ENCODE data around the gene SERGEF. TPM values are rescaled to one million over a fixed set of nuclear protein-coding genes. Genes with fewer than 3 reads are reported as not detected.
A peak's percentile ranks its signal among the peaks of the same experiment; 100 is the strongest.

Gene SERGEF
- total and polyA plus RNA-seq, 2 of the 13 experiments (the other 11 are each of a cell fraction or from before 2014, with no cell fraction given), result 54.5 to 114 TPM

DNA sequence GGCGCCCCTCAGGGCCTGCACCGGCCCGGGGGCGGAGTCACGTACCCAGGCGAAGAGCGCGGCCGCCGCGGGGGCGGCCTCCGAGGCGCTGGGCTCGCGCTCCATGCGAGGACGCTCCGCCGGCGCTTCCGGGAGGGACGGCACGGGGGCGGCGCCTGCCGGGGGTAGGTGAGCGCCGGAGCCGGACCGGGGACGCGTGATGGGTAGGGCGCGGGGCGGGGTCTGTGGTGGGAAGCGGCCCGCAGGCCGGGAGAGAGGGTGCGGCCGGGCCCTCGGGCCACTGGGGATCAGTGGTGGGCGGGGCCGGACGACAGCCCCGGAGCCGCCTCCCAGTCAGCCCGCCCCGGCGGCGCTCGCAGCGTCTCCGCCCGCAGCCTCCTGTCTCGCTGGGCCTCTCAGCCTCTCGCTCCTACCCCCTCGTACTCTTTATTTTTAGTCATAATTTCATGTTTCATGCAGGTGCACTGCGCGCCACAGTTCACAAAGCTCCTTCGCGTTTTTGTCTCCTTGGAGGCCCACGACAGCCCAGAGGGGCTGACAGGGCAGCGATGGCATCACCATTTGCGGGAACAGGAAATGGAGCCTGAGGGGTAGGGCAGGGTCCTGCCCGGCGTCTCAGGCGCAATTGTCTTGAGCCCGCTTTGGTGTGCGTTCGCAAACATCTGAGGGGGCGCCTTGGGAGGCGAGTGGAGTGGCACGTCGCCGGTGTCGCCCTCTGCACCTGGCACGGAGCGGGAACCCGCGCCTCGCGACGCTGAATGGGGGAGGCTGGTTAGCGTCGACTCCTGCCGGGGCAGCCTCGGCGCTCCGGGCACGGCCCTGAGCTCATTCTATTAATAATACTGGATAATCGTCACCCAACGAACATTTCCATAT, at the start of gene SERGEF (continued):
- TF ChIP-seq, protein P1, sequence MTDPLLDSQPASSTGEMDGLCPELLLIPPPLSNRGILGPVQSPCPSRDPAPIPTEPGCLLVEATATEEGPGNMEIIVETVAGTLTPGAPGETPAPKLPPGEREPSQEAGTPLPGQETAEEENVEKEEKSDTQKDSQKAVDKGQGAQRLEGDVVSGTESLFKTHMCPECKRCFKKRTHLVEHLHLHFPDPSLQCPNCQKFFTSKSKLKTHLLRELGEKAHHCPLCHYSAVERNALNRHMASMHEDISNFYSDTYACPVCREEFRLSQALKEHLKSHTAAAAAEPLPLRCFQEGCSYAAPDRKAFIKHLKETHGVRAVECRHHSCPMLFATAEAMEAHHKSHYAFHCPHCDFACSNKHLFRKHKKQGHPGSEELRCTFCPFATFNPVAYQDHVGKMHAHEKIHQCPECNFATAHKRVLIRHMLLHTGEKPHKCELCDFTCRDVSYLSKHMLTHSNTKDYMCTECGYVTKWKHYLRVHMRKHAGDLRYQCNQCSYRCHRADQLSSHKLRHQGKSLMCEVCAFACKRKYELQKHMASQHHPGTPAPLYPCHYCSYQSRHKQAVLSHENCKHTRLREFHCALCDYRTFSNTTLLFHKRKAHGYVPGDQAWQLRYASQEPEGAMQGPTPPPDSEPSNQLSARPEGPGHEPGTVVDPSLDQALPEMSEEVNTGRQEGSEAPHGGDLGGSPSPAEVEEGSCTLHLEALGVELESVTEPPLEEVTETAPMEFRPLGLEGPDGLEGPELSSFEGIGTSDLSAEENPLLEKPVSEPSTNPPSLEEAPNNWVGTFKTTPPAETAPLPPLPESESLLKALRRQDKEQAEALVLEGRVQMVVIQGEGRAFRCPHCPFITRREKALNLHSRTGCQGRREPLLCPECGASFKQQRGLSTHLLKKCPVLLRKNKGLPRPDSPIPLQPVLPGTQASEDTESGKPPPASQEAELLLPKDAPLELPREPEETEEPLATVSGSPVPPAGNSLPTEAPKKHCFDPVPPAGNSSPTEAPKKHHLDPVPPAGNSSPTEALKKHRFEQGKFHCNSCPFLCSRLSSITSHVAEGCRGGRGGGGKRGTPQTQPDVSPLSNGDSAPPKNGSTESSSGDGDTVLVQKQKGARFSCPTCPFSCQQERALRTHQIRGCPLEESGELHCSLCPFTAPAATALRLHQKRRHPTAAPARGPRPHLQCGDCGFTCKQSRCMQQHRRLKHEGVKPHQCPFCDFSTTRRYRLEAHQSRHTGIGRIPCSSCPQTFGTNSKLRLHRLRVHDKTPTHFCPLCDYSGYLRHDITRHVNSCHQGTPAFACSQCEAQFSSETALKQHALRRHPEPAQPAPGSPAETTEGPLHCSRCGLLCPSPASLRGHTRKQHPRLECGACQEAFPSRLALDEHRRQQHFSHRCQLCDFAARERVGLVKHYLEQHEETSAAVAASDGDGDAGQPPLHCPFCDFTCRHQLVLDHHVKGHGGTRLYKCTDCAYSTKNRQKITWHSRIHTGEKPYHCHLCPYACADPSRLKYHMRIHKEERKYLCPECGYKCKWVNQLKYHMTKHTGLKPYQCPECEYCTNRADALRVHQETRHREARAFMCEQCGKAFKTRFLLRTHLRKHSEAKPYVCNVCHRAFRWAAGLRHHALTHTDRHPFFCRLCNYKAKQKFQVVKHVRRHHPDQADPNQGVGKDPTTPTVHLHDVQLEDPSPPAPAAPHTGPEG (CRISPR knock-in tag; IDR thresholded peaks at IDR 0.05), result peak; percentile 84; the same call in 1 of the 2 replicates
- TF ChIP-seq PHF21A (CRISPR knock-in tag; IDR thresholded peaks at IDR 0.05) (peak; percentile 27), ZNF562 (CRISPR knock-in tag; IDR thresholded peaks at IDR 0.05; ENCODE audit: borderline replicate concordance) (no peak), CHCHD3 (CRISPR knock-in tag; IDR thresholded peaks at IDR 0.05) (no peak), SCMH1 (CRISPR knock-in tag; IDR thresholded peaks at IDR 0.05; ENCODE audit: borderline replicate concordance) (no peak), KDM5B (CRISPR knock-in tag; IDR thresholded peaks at IDR 0.05; ENCODE audit: borderline replicate concordance) (peak; percentile 75; the same call in 1 of the 2 replicates), ZNF354B (CRISPR knock-in tag; IDR thresholded peaks at IDR 0.05) (0 out of 2 replicates have a peak, but pooled peaks have one; percentile 59), RARA (CRISPR knock-in tag; IDR thresholded peaks at IDR 0.05) (peak; percentile 8; the same call in 1 of the 2 replicates), ZNF652 (CRISPR knock-in tag; IDR thresholded peaks at IDR 0.05; ENCODE audit: borderline replicate concordance, low read depth) (peak; percentile 9; the same call in 1 of the 2 replicates), RAD21 (CRISPR knock-in tag; IDR thresholded peaks at IDR 0.05) (peak; percentile 55), ZNF878 (CRISPR knock-in tag; IDR thresholded peaks at IDR 0.05) (no peak), ZNF713 (CRISPR knock-in tag; IDR thresholded peaks at IDR 0.05) (no peak), ZNF333 (CRISPR knock-in tag; IDR thresholded peaks at IDR 0.05; ENCODE audit: borderline replicate concordance) (peak; percentile 40; the same call in 1 of the 2 replicates), ISL2 (CRISPR knock-in tag; IDR thresholded peaks at IDR 0.05) (0 out of 2 replicates have a peak, but pooled peaks have one; percentile 12), EZH2 (conservative IDR thresholded peaks at IDR 0.05; ENCODE audit: low read depth, low read length) (no peak), ATAD3A (CRISPR knock-in tag; IDR thresholded peaks at IDR 0.05) (no peak), ZSCAN20 (CRISPR knock-in tag; IDR thresholded peaks at IDR 0.05; ENCODE audit: borderline replicate concordance) (peak; percentile 39; the same call in 1 of the 2 replicates), SIX1 (CRISPR knock-in tag; IDR thresholded peaks at IDR 0.05; ENCODE audit: borderline replicate concordance) (peak; percentile 9; the same call in 1 of the 2 replicates)
- TF ChIP-seq, protein P2, sequence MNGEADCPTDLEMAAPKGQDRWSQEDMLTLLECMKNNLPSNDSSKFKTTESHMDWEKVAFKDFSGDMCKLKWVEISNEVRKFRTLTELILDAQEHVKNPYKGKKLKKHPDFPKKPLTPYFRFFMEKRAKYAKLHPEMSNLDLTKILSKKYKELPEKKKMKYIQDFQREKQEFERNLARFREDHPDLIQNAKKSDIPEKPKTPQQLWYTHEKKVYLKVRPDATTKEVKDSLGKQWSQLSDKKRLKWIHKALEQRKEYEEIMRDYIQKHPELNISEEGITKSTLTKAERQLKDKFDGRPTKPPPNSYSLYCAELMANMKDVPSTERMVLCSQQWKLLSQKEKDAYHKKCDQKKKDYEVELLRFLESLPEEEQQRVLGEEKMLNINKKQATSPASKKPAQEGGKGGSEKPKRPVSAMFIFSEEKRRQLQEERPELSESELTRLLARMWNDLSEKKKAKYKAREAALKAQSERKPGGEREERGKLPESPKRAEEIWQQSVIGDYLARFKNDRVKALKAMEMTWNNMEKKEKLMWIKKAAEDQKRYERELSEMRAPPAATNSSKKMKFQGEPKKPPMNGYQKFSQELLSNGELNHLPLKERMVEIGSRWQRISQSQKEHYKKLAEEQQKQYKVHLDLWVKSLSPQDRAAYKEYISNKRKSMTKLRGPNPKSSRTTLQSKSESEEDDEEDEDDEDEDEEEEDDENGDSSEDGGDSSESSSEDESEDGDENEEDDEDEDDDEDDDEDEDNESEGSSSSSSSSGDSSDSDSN (CRISPR knock-in tag; IDR thresholded peaks at IDR 0.05), result peak; percentile 83; the same call in 1 of the 2 replicates
- TF ChIP-seq, protein P3, sequence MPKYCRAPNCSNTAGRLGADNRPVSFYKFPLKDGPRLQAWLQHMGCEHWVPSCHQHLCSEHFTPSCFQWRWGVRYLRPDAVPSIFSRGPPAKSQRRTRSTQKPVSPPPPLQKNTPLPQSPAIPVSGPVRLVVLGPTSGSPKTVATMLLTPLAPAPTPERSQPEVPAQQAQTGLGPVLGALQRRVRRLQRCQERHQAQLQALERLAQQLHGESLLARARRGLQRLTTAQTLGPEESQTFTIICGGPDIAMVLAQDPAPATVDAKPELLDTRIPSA (CRISPR knock-in tag; IDR thresholded peaks at IDR 0.05; ENCODE audit: borderline replicate concordance), result no peak
